ENCODE results near the gene TRPT1. TPM values are rescaled to one million over a fixed set of nuclear protein-coding genes. Genes with fewer than 3 reads are reported as not detected.

Gene TRPT1
- polyA plus RNA-seq, 2 of the 4 experiments (the other 2 are of a cell fraction) = 18.6 to 28.5 TPM

DNA sequence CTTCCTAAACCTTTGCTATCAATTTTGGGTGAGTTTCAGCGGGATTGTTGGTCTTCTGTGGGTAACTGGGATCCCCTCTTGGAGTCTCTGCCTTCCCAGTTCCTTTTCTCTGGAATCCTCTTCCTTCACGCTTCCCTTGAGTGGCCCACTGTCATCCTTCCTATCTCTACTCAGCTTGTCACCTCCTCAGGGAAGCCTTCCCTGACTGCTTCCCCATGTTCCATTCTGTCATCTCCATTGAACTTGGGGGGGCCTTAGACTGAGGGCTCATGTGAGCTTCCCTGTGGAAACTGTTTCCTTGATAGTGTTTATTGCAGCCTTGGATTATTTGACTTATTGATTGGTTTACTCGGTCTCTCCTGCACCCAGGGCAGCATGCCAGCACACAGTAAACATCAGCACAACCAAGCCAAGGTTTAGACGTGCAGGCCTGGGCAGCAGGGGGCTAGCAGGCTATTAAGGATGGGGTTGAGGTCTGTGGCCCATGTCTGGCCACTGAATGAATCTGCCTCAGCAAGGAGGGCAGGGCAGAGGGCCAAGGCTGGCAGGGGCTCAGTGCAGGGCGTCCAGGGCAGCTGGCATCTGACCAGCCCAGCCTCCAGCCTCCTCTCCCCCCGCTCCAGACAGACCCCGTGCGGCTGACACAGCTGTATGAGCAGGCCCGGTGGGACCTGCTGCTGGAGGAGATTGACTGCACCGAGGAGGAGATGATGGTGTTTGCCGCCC lies 7.2 kb downstream of the TRPT1 start:
- Histone ChIP-seq H3K27ac (no peak overlapping the region), H3K9me3 (no peaks in the 10 kb centered on the region), H3K4me1 (no peaks in the 10 kb centered on the region; the same call in 2 of the 3 replicates), H3K4me2 (no peak overlapping the region), H3K4me3 (no peak overlapping the region)
- 63% methylated on average over 4 of the region's 11 CpGs for WGBS (ENCODE audit: missing lambda C conversion rate)
- CTCF ChIA-PET = interaction anchor here (1.2 to 19.9 kb wide), 4 partner anchors 16 to 556 kb away, joined by 3 to 254 read pairs (median 6); partner anchors contain the start of gene FERMT3
- POLR2A ChIA-PET = interaction anchor here (0.6 kb wide), 1 partner anchor 34 kb away, joined by 7 read pairs; no protein-coding TSS in a partner anchor
- DNase-seq (ENCODE audit: low read depth in 1 of 2, low spot score in 1 of 2) (no peak), FAIRE-seq (no peak), ATAC-seq (0 out of 6 replicates have a peak, but pooled peaks of 1 of the 2 experiments have one; percentile 5)
- TF ChIP-seq FOXS1 (CRISPR knock-in tag; IDR thresholded peaks at IDR 0.05) (no peak), HOXB13 (CRISPR knock-in tag; IDR thresholded peaks at IDR 0.05; ENCODE audit: low read depth) (no peak), ZFP36 (IDR thresholded peaks at IDR 0.05; ENCODE audit: borderline replicate concordance, partially characterized antibody) (peak; percentile 83), NFE2L2 (conservative IDR thresholded peaks at IDR 0.05; ENCODE audit: low read length) (no peak)

DNA sequence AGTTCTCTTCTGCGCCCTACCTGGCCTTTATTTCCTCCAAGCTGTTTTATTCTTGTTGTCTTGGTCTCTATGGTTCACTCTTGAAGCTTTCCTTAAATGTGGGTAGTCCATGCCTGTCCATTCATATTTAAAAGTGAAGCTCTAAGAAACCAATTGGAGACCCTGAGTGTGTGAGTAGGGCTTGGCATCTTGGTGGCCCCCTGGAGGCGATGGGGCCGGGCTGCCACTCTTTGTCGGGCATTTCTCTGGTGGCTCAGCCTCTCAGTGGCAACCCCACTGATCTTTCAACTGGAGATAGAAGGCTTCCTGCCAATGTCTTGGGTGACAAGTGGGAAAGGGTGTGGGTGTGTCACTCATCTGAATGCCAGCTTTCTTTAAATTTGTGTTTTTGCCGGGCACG lies 9.1 kb downstream of the TRPT1 start:
- WGBS (ENCODE audit: missing lambda C conversion rate) = 76% methylated on average over 4 of the region's 6 CpGs
- Histone ChIP-seq H3K27ac (no peak overlapping the region), H3K9me3 (no peaks in the 10 kb centered on the region), H3K4me2 (no peak overlapping the region), H3K4me1 (no peaks in the 10 kb centered on the region), H3K4me3 (no peak overlapping the region)
- DNase-seq (ENCODE audit: low read depth in 1 of 2, low spot score in 1 of 2) = no peak
- no peak for FAIRE-seq
- TF ChIP-seq FOSB (CRISPR knock-in tag; IDR thresholded peaks at IDR 0.05) = no peak
- TF ChIP-seq, protein P1, sequence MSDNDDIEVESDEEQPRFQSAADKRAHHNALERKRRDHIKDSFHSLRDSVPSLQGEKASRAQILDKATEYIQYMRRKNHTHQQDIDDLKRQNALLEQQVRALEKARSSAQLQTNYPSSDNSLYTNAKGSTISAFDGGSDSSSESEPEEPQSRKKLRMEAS (IDR thresholded peaks at IDR 0.05) = no peak
- TF ChIP-seq SMC3 (IDR thresholded peaks at IDR 0.05) = no peak
- no peak for TF ChIP-seq JUNB (IDR thresholded peaks at IDR 0.05)
- no peak for TF ChIP-seq HOXA7 (CRISPR knock-in tag; IDR thresholded peaks at IDR 0.05)
- TF ChIP-seq, protein P2, sequence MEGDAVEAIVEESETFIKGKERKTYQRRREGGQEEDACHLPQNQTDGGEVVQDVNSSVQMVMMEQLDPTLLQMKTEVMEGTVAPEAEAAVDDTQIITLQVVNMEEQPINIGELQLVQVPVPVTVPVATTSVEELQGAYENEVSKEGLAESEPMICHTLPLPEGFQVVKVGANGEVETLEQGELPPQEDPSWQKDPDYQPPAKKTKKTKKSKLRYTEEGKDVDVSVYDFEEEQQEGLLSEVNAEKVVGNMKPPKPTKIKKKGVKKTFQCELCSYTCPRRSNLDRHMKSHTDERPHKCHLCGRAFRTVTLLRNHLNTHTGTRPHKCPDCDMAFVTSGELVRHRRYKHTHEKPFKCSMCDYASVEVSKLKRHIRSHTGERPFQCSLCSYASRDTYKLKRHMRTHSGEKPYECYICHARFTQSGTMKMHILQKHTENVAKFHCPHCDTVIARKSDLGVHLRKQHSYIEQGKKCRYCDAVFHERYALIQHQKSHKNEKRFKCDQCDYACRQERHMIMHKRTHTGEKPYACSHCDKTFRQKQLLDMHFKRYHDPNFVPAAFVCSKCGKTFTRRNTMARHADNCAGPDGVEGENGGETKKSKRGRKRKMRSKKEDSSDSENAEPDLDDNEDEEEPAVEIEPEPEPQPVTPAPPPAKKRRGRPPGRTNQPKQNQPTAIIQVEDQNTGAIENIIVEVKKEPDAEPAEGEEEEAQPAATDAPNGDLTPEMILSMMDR (IDR thresholded peaks at IDR 0.05) = no peak
- no peak for TF ChIP-seq KDM5A (IDR thresholded peaks at IDR 0.05)
- TF ChIP-seq PHF8 (IDR thresholded peaks at IDR 0.05; ENCODE audit: borderline replicate concordance, low read depth) = no peak
- no peak for TF ChIP-seq HOXB5 (CRISPR knock-in tag; IDR thresholded peaks at IDR 0.05)
- no peak for TF ChIP-seq NPAS2 (CRISPR knock-in tag; IDR thresholded peaks at IDR 0.05; ENCODE audit: borderline replicate concordance)
- no peak for TF ChIP-seq SREBF2 (IDR thresholded peaks at IDR 0.05)
- TF ChIP-seq CEBPB (IDR thresholded peaks at IDR 0.05) = no peak
- no peak for TF ChIP-seq GATA3 (IDR thresholded peaks at IDR 0.05; ENCODE audit: borderline replicate concordance)
- TF ChIP-seq, protein P3, sequence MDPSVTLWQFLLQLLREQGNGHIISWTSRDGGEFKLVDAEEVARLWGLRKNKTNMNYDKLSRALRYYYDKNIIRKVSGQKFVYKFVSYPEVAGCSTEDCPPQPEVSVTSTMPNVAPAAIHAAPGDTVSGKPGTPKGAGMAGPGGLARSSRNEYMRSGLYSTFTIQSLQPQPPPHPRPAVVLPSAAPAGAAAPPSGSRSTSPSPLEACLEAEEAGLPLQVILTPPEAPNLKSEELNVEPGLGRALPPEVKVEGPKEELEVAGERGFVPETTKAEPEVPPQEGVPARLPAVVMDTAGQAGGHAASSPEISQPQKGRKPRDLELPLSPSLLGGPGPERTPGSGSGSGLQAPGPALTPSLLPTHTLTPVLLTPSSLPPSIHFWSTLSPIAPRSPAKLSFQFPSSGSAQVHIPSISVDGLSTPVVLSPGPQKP (IDR thresholded peaks at IDR 0.05; ENCODE audit: low read depth, low read length) = no peak
- TF ChIP-seq, protein P4, sequence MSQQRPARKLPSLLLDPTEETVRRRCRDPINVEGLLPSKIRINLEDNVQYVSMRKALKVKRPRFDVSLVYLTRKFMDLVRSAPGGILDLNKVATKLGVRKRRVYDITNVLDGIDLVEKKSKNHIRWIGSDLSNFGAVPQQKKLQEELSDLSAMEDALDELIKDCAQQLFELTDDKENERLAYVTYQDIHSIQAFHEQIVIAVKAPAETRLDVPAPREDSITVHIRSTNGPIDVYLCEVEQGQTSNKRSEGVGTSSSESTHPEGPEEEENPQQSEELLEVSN (IDR thresholded peaks at IDR 0.05; ENCODE audit: borderline replicate concordance, low read depth) = no peak
- ChIA-PET POLR2A (no interaction called here), CTCF (interaction anchor here (0.8 to 19.9 kb wide), 5 partner anchors 9 to 84 kb away, joined by 3 to 254 read pairs (median 7); partner anchors contain the start of genes CATSPERZ, FERMT3, NUDT22 and PLCB3)
- ATAC-seq = peak; percentile 29 to 30; a peak in 3 of 6 replicates

Measured in A549 (cell line).